ENCODE data around the gene PDXK.
"Not testable (repeated sequence)": the region's sequence is repeated elsewhere in the genome, so short reads cannot be mapped to it uniquely, and the experiment has no call there.

Gene PDXK

DNA sequence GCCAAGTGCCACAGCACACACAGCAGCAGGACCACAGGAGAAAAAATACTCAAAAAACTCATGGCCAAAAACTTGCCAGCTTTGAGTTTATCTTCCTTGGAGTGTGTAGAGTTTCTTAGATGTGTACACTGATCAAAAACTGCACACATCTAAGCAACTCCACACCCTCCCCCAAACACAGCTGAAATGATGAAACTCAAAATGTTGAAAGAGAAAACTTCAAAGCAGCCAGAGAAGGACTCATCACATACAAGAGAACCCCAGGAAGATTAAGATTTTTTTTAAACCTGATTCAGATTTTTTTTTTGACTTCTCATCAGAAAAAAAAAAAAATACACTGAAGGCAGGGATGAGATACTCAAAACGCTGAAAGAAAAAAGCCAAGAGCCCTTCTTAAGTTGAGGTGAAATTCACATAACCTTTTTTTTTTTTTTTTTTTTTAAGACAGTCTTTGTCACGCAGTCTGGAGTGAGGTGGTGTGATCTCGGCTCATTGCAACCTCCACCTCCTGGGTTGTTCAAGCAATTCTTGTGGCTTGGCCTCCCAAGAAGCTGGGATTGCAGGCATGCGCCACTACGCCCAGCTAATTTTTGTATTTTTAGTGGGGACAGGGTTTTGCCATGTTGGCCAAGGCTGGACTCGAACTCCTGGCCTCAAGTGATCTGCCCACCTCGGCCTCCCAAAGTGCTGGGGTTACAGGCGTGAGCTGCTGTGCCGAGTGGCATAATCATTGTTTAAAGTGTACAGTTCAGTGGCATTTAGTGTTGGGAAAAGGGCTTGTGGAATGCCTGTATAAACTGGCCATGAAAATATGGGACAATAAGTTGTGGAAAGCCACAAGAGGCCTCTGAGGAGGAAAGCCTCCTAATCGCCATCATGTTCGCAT lies 20.9 kb upstream of the PDXK start:
- DNase-seq (ENCODE audit: low read depth in 2 of 2), result no peak

DNA sequence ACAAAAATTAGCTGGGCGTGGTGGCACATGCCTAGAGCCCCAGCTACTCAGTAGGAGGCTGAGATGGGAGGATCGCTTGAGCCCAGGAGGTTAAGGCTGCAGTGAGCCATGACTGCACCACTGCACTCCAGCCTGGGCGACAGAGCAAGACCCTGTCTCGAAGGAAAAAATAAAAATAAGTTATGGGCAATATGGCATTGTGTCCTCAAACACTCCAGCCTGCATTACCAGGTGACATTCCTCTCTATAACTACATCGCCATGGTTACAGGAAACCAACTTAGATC lies 19.5 kb upstream of the PDXK start:
- not testable (repeated sequence) for DNase-seq (ENCODE audit: low read depth in 2 of 2)

DNA sequence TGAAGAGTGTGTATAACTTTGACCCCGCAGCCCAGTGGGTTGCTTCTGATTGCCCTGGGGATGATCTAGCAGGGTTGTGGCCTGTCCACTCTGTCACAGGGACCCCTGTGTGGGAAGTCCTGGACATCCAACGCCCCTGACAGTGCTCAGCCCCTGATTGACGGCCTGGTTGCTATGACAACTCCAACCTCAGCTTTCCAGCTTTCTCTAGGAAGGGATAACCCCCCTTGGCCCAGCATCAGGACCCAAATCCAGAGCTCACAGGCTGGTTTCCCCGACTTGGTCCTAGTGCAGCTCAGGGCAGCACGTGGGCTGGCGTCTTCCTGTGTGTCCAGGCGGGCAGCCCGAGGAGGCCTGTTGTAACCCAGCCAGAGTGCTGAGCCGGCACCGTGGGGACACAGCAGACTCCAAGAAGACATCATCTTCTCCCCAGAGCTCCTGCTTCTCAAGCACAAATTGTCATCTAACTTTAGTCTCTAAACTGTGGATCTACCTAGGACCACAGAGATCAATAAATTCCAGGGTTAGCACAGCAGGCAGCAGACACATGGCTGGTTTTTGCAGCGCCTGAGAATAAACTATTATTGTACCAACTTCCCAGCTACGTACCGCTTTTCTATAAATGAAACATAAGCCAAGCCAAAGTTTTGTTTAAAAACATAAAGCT lies 18.9 kb upstream of the PDXK start:
- DNase-seq (ENCODE audit: low read depth in 2 of 2), result no peak

GRCh38 chr21:43701936-43702784 lies 16.8 kb upstream of the PDXK start:
- DNase-seq (ENCODE audit: low read depth in 2 of 2), result no peak

DNA sequence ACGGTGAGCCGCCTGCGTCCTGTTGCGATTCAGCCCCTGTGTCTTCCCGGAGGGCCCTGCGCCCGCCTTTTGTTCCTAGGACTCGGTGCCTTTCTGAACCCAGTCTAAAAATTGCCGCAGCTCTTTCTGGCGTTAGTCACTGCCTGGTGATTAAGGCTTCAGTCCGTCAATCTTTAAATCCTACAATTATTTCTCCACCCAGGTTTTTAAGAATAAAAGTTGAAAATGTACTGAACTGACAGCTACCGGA lies 16.2 kb upstream of the PDXK start:
- no peak for DNase-seq (ENCODE audit: low read depth in 2 of 2)

GRCh38 chr21:43703035-43703880 lies 15.7 kb upstream of the PDXK start:
- DNase-seq (ENCODE audit: low read depth in 2 of 2), result no peak

GRCh38 chr21:43707462-43707861 lies 11.5 kb upstream of the PDXK start:
- no peak for DNase-seq (ENCODE audit: low read depth in 2 of 2)

GRCh38 chr21:43708745-43709381 lies 10.1 kb upstream of the PDXK start:
- DNase-seq (ENCODE audit: low read depth in 2 of 2), result no peak

GRCh38 chr21:43712268-43712942 lies 6.5 kb upstream of the PDXK start:
- no peak for DNase-seq (ENCODE audit: low read depth in 2 of 2)

- not testable (repeated sequence) for DNase-seq (ENCODE audit: low read depth in 2 of 2)
Observed at GRCh38 chr21:43713123-43713522, 5.8 kb upstream of the PDXK start.

DNA sequence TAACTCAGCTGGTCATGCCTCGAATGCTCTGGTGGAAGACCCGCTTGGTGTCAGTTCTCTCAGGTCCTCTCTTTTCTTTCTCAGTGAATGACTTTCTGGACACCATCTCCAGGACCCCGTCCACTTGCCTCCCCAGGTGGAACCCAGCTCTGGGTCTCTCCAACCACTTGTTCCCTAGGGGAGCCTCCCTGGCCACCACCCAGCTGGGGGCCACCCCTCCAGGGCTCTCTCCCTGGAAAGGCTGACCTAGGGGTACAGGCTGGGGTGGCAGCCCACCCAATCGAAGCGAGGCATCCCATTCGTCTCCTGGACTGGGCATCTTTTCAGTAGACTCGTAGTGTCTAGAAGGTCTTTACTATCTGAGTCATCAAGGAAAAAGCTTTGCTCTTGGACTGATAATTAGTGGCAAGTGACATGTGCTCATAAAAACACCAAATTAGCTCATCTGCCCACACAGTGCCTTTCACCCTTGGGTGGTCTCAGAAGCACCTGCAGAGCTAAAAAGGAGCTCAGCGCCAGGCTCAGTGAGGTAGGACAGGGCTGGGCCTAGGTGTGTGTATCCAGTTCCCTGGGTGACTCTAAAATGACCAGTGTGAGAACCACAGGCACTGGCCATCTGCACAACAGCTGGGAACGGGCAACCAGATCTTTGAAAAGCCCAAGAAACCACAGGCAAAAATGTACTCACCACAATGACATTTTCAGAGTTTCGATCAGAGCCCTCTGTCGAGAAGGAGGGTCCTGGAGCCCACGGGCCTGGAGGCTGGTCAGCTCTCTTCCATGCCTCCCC lies 2.4 kb upstream of the PDXK start:
- no peak for DNase-seq (ENCODE audit: low read depth in 2 of 2)

GRCh38 chr21:43717166-43717853 lies 1.6 kb upstream of the PDXK start:
- DNase-seq (ENCODE audit: low read depth in 2 of 2), result no peak

- DNase-seq (ENCODE audit: low read depth in 2 of 2), result no peak
Observed at GRCh38 chr21:43717967-43718871, 710 bp upstream of the PDXK start.

DNA sequence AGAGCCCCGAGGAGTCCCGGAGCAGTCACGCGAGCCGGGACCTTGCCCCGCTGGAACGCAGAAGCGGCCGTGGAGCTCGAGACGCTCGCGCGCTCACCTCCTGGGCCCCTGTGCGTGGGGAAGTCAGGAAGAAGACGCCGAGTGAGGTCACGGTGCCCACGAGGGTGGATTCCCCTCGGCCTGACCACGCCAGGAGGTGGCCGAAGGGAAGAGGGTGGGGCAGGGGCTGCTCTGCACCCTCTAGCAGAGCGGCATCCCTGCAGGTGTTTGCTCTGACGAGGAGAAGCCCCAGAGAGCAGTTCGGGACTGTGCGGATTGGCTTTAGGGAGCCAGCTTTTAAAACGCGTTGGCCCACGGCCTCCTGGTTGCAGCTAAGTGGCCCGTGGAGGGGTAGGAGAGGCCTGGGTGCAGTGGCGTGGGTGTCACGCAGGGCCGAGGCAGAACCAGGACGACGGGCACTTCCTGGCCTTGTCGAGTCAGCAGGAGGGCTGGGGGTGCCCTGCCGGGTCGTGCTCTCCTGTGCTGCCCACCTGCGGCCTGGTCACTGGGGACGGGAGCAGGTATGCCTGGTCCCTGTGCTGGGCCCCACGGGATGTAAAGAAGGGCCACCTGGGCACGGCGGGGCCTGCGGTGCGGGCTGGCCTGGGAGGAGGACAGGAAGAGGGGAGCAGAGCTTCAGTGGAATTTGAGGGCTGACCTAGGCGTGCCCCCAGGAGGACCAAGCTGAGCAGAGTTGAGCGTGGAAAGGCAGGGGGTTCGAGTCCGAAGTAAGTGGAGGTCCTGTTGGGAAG lies 1.0 kb downstream of the PDXK start:
- DNase-seq (ENCODE audit: low read depth in 2 of 2), result no peak

- DNase-seq (ENCODE audit: low read depth in 2 of 2), result no peak
Observed at GRCh38 chr21:43720539-43721166, 1.7 kb downstream of the PDXK start.

GRCh38 chr21:43721206-43721605 lies 2.3 kb downstream of the PDXK start:
- DNase-seq (ENCODE audit: low read depth in 2 of 2), result no peak

GRCh38 chr21:43721939-43722338 lies 3.0 kb downstream of the PDXK start:
- DNase-seq (ENCODE audit: low read depth in 2 of 2), result no peak
